DOHH2 (cell line): ENCODE data around the gene SYNE1.

ENCODE experiments used
- H3F3A ChIP-seq: fragments of 200-600 bp; sonication (generic), shearing (Covaris generic); 2 replicates; pipeline ENCODE4 v1.6.0; 2016; ENCODE audit warnings: antibody characterized with exemption, mild to moderate bottlenecking; ENCODE audit not compliant: control insufficient read depth, insufficient read depth
- H3K27ac ChIP-seq: fragments of 200-600 bp; sonication (generic); 2 replicates; pipeline ENCODE4 v1.5.1; 2014; ENCODE audit warnings: low read depth, mild to moderate bottlenecking, low read length, moderate library complexity
- H3K27me3 ChIP-seq: fragments of 200-600 bp; sonication (generic); 2 replicates; pipeline ENCODE4 v1.6.1; 2014; ENCODE audit warnings: mild to moderate bottlenecking, low read length, mixed read lengths; ENCODE audit not compliant: control insufficient read depth
- H3K36me3 ChIP-seq: fragments of 200-600 bp; sonication (generic); 2 replicates; pipeline ENCODE4 v1.6.1; 2014; ENCODE audit warnings: mild to moderate bottlenecking, low read length, moderate library complexity, mixed read lengths; ENCODE audit not compliant: control insufficient read depth
- H3K4me1 ChIP-seq: fragments of 200-600 bp; sonication (generic); 2 replicates; pipeline ENCODE4 v1.6.1; 2014; ENCODE audit warnings: mild to moderate bottlenecking, low read length, mixed read lengths; ENCODE audit not compliant: control insufficient read depth
- H3K4me2 ChIP-seq: fragments of 200-600 bp; sonication (generic); 2 replicates; pipeline ENCODE4 v1.6.0; 2014; ENCODE audit warnings: mild to moderate bottlenecking, low read length, moderate library complexity
- H3K4me3 ChIP-seq: fragments of 200-600 bp; sonication (generic); 2 replicates; pipeline ENCODE4 v1.5.1; 2014; ENCODE audit warnings: mild to moderate bottlenecking, low read length, mixed read lengths
- H3K79me2 ChIP-seq: fragments of 200-600 bp; sonication (generic); 2 replicates; pipeline ENCODE4 v1.6.1; 2014; ENCODE audit warnings: mild to moderate bottlenecking, low read length, mixed read lengths; ENCODE audit not compliant: control insufficient read depth
- H3K9me2 ChIP-seq: fragments of 200-600 bp; sonication (generic); replicated peaks from 2 replicates; pipeline ENCODE4 v1.6.1; 2014; ENCODE audit warnings: mild to moderate bottlenecking, low read length, mixed read lengths; ENCODE audit not compliant: control insufficient read depth
- H3K9me3 ChIP-seq: fragments of 200-600 bp; sonication (generic); 2 replicates; pipeline ENCODE4 v1.6.1; 2014; ENCODE audit warnings: antibody characterized with exemption, low read length, mixed read lengths; ENCODE audit not compliant: control insufficient read depth, insufficient read depth
- H4K20me1 ChIP-seq: fragments of 200-600 bp; sonication (generic); 2 replicates; pipeline ENCODE4 v1.6.0; 2014; ENCODE audit warnings: low read depth, mild to moderate bottlenecking, antibody characterized with exemption, low read length, moderate library complexity; ENCODE audit not compliant: control insufficient read depth, insufficient read depth
- EZH2phosphoT487 ChIP-seq: fragments of 200-600 bp; sonication (generic); IDR thresholded peaks from 2 replicates; pipeline ENCODE4 v1.6.1; 2017; ENCODE audit warnings: borderline replicate concordance, mild to moderate bottlenecking, antibody characterized with exemption, low read length, moderate library complexity, mixed read lengths
- TF ChIP-seq, protein P1 (sequence below): fragments of 200-600 bp; sonication (generic); IDR thresholded peaks from one replicate; pipeline ENCODE4 v1.5.1; 2014; ENCODE audit warnings: antibody characterized with exemption, mild to moderate bottlenecking, low read depth, low read length; ENCODE audit not compliant: poor library complexity, severe bottlenecking

Gene SYNE1

DNA sequence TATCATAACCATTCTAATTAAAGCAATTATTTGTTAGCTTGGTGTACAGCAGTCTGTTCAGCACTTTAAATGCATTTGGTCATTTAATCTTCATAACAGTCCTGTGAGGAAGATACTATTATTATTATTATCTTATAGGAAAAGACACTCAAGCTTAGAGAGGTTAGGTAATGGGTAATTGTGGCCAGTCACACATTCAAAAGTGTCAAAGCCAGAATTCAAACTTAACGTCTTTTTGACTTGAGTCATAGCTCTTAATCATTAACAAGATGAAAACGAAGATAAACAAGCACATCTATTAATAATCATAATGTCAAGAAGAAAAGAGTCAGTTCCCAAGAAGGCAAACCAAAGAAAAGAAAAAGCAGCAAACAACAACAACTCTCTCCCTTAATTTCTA lies 251.0 kb downstream of the SYNE1 start:
- no peaks in the 10 kb centered on the region for H4K20me1 ChIP-seq
- no peak overlapping the region for H3K27ac ChIP-seq
- no peaks in the 10 kb centered on the region for H3K36me3 ChIP-seq
- no peak for TF ChIP-seq EZH2phosphoT487
- H3K4me3 ChIP-seq = no peak overlapping the region
- no peaks in the 10 kb centered on the region for H3K9me2 ChIP-seq
- no peaks in the 10 kb centered on the region for H3K9me3 ChIP-seq
- peaks cover 8% of the 10 kb centered on the region; the same call in 1 of the 2 replicates for H3K27me3 ChIP-seq
- H3K4me1 ChIP-seq = no peaks in the 10 kb centered on the region
- H3K79me2 ChIP-seq = no peaks in the 10 kb centered on the region
- no peak overlapping the region for H3K4me2 ChIP-seq
- no peaks in the 10 kb centered on the region for H3F3A ChIP-seq

DNA sequence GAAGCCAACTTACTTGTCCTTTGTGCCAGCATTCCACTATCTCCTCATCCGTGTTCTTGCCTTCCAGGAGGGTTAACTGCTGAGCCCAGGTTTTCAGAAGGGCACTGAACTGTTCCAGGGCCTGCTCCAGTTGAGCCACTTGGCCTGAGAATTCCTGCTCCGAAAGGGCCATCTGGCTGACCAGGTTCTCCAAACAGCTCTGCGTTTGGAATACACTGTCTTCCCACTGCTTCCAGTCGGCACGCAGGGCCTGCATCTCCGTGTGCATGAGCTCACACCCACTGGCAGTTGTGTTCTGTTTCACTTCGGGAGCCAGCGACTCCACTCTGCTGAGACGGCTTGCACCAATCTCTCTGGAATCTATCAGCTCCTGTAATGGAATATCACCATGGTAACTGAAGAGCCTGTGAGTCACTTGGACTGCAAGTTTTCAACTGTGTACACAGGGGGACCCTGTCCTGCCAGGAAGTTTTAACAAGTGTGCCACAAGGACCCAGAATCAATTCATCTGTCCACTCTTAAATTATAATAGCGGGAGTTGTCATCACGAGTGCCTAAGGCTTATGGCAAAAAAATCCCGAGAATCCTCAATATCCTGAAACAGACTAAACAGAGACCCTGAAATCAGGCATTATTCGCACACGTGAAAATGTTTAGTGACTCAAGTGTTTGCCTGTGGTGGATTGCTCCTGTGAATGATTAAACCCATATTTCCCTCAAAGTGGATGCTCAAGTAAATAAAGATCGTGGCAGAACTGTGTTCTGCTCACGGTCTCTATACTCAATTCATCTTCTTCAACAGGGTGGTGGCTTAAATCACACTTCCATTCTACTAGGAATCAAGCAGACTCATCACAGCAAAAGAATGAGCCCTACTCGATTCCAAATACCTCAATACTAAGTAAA lies 255.9 kb downstream of the SYNE1 start:
- Histone ChIP-seq H3K4me1 (no peaks in the 10 kb centered on the region), H3K79me2 (no peaks in the 10 kb centered on the region), H3K4me3 (no peak overlapping the region), H3K27ac (no peak overlapping the region), H3K4me2 (no peak overlapping the region), H3K27me3 (peaks cover 11% of the 10 kb centered on the region; the same call in 1 of the 2 replicates), H3F3A (no peaks in the 10 kb centered on the region), H4K20me1 (no peaks in the 10 kb centered on the region), H3K9me3 (no peaks in the 10 kb centered on the region), H3K36me3 (no peaks in the 10 kb centered on the region), H3K9me2 (no peaks in the 10 kb centered on the region)
- TF ChIP-seq, protein P1, sequence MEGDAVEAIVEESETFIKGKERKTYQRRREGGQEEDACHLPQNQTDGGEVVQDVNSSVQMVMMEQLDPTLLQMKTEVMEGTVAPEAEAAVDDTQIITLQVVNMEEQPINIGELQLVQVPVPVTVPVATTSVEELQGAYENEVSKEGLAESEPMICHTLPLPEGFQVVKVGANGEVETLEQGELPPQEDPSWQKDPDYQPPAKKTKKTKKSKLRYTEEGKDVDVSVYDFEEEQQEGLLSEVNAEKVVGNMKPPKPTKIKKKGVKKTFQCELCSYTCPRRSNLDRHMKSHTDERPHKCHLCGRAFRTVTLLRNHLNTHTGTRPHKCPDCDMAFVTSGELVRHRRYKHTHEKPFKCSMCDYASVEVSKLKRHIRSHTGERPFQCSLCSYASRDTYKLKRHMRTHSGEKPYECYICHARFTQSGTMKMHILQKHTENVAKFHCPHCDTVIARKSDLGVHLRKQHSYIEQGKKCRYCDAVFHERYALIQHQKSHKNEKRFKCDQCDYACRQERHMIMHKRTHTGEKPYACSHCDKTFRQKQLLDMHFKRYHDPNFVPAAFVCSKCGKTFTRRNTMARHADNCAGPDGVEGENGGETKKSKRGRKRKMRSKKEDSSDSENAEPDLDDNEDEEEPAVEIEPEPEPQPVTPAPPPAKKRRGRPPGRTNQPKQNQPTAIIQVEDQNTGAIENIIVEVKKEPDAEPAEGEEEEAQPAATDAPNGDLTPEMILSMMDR = no peak
- no peak for TF ChIP-seq EZH2phosphoT487

DNA sequence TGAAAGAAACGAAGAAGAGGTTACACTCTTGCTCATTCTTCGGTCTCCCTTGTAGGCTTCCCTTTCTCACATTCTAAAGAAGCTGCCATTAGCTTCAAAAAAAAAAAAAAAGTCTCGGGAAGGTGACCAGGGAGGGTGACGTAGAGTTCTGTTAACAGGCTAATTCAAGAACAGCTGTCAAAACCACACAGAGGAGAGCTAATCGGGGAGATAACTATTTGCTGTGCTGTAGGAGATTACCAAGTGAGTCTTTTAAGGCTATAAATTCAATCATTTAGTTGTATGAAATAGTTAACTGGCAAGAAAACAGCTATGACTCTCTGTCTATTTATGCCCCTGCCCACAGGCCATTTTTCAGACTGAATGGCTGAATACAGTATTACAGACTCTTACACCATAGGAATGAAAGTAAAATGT lies 256.8 kb downstream of the SYNE1 start:
- Histone ChIP-seq H3K27me3 (peaks cover 11% of the 10 kb centered on the region; the same call in 1 of the 2 replicates), H3K9me2 (no peaks in the 10 kb centered on the region), H3K27ac (no peak overlapping the region), H4K20me1 (no peaks in the 10 kb centered on the region), H3K36me3 (no peaks in the 10 kb centered on the region), H3K79me2 (no peaks in the 10 kb centered on the region), H3K4me3 (no peak overlapping the region), H3K4me1 (no peaks in the 10 kb centered on the region), H3K9me3 (no peaks in the 10 kb centered on the region), H3K4me2 (no peak overlapping the region), H3F3A (no peaks in the 10 kb centered on the region)
- TF ChIP-seq, protein P1 = no peak
- TF ChIP-seq EZH2phosphoT487 = no peak

DNA sequence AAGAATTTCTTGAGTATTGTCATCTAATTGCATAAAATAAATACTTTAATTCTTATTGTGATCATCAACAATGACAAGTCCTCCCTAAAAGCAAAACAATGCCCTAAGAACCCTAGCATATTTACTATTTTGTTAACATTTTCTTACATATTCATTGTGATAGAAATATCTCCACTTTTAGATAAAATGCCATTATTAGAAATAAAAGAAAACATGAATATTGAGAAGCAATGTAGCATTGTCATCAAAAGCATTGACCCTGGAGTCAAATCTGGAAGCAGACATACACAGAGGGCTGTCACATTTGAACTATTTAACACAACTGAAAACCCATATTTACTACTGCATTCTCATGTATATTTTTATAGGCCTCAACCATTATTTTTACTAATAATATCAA lies 257.7 kb downstream of the SYNE1 start:
- Histone ChIP-seq H3K4me1 (no peaks in the 10 kb centered on the region), H3K79me2 (no peaks in the 10 kb centered on the region), H3K4me2 (no peak overlapping the region), H3K9me2 (no peaks in the 10 kb centered on the region), H4K20me1 (no peaks in the 10 kb centered on the region), H3K4me3 (no peak overlapping the region), H3K36me3 (no peaks in the 10 kb centered on the region), H3K9me3 (no peaks in the 10 kb centered on the region), H3F3A (no peaks in the 10 kb centered on the region), H3K27me3 (peaks cover 8% of the 10 kb centered on the region; the same call in 1 of the 2 replicates), H3K27ac (no peak overlapping the region)
- TF ChIP-seq, protein P1 = no peak
- TF ChIP-seq EZH2phosphoT487 = no peak
